ENCODE data around the gene BRSK1.
"Not testable (repeated sequence)": the region's sequence is repeated elsewhere in the genome, so short reads cannot be mapped to it uniquely, and the experiment has no call there.

- TF ChIP-seq TERF1 (CRISPR knock-in tag; IDR thresholded peaks at IDR 0.05); THAP11 (CRISPR knock-in tag; IDR thresholded peaks at IDR 0.05); RAD21 (CRISPR knock-in tag; IDR thresholded peaks at IDR 0.05); AHR (CRISPR knock-in tag; IDR thresholded peaks at IDR 0.05); IRF1 (CRISPR knock-in tag; IDR thresholded peaks at IDR 0.05; ENCODE audit: low read depth); MXI1 (IDR thresholded peaks at IDR 0.05; ENCODE audit: borderline replicate concordance, low read depth, low read length); FOXA1 (IDR thresholded peaks at IDR 0.05); FOXA1 (CRISPR knock-in tag; IDR thresholded peaks at IDR 0.05); SNRNP70 (IDR thresholded peaks at IDR 0.05; ENCODE audit: low read depth, low read length); EZH2 (conservative IDR thresholded peaks at IDR 0.05; ENCODE audit: low read depth, low read length): not testable (repeated sequence)
Observed at GRCh38 chr19:55329791-55330190, 46.0 kb downstream of the BRSK1 start.
